HEK293T (cell line): ENCODE results near the gene SLC5A10.

Experiments
- CTCF ChIA-PET: fragments of 350-600 bp; formaldehyde crosslinking; extraction: SDS; loops from one replicate; lab custom pipeline; 2021; ENCODE audit warnings: antibody characterized with exemption, inconsistent platforms; lab: Yijun Ruan, JAX
- POLR2A ChIA-PET: fragments of 350-600 bp; formaldehyde crosslinking; extraction: SDS; loops from one replicate; lab custom pipeline; 2020; ENCODE audit warnings: antibody characterized with exemption, inconsistent platforms; lab: Yijun Ruan, JAX
- DNase-seq: peaks from one replicate; pipeline ENCODE4 v3.0.0; 2012; ENCODE audit warnings: mixed read lengths; ENCODE audit errors: extremely low spot score
- ARNT ChIP-seq: fragments of 450-650 bp; IDR thresholded peaks from 2 replicates; pipeline ENCODE4 v1.6.1; 2017; ENCODE audit warnings: mild to moderate bottlenecking
- BHLHE40 ChIP-seq: fragments of 450-650 bp; IDR thresholded peaks from 2 replicates; pipeline ENCODE4 v1.6.1; 2016; ENCODE audit warnings: mild to moderate bottlenecking, moderate library complexity, borderline replicate concordance
- CTBP1 ChIP-seq: fragments of 450-650 bp; IDR thresholded peaks from 2 replicates; pipeline ENCODE4 v1.6.1; 2016; ENCODE audit warnings: borderline replicate concordance
- ELF4 ChIP-seq: fragments of 450-650 bp; IDR thresholded peaks from 2 replicates; pipeline ENCODE4 v1.6.1; 2017; ENCODE audit warnings: antibody characterized with exemption
- FOXA1 ChIP-seq: fragments of 450-650 bp; IDR thresholded peaks from 2 replicates; pipeline ENCODE4 v1.6.1; 2016; ENCODE audit warnings: mild to moderate bottlenecking
- FOXK2 ChIP-seq: fragments of 450-650 bp; IDR thresholded peaks from 2 replicates; pipeline ENCODE4 v1.6.1; 2016; ENCODE audit warnings: mild to moderate bottlenecking
- FOXM1 ChIP-seq: fragments of 450-650 bp; IDR thresholded peaks from 2 replicates; pipeline ENCODE4 v1.6.1; 2017; ENCODE audit warnings: mild to moderate bottlenecking, borderline replicate concordance
- HDGF ChIP-seq: fragments of 450-650 bp; IDR thresholded peaks from 2 replicates; pipeline ENCODE4 v1.6.1; 2017; ENCODE audit warnings: antibody characterized with exemption, borderline replicate concordance
- L3MBTL2 ChIP-seq: fragments of 450-650 bp; conservative IDR thresholded peaks from 2 replicates; pipeline ENCODE4 v1.6.1; 2016; ENCODE audit warnings: mild to moderate bottlenecking
- LEF1 ChIP-seq: fragments of 450-650 bp; IDR thresholded peaks from 2 replicates; pipeline ENCODE4 v1.6.1; 2017; ENCODE audit warnings: mild to moderate bottlenecking, borderline replicate concordance
- NFRKB ChIP-seq: fragments of 450-650 bp; IDR thresholded peaks from 2 replicates; pipeline ENCODE4 v1.6.1; 2016; ENCODE audit warnings: mild to moderate bottlenecking, moderate library complexity
- PKNOX1 ChIP-seq: fragments of 450-650 bp; IDR thresholded peaks from 2 replicates; pipeline ENCODE4 v1.6.1; 2016
- SP1 ChIP-seq: fragments of 450-650 bp; IDR thresholded peaks from 2 replicates; pipeline ENCODE4 v1.6.1; 2017
- SUZ12 ChIP-seq: fragments of 450-650 bp; IDR thresholded peaks from 2 replicates; pipeline ENCODE4 v1.6.1; 2016; ENCODE audit warnings: mild to moderate bottlenecking
- TARDBP ChIP-seq: fragments of 450-650 bp; IDR thresholded peaks from 2 replicates; pipeline ENCODE4 v1.6.1; 2016
- ZNF384 ChIP-seq: fragments of 450-650 bp; IDR thresholded peaks from 2 replicates; pipeline ENCODE4 v1.6.1; 2016

Gene SLC5A10

GRCh38 chr17:18928628-18929125 lies 23.3 kb upstream of the SLC5A10 start:
- TF ChIP-seq HDGF: no peak
- TF ChIP-seq SUZ12: no peak
- TF ChIP-seq NFRKB: no peak
- TF ChIP-seq SP1: no peak
- TF ChIP-seq TARDBP: no peak
- TF ChIP-seq L3MBTL2: no peak
- TF ChIP-seq BHLHE40: no peak
- TF ChIP-seq LEF1: no peak
- TF ChIP-seq ZNF384: no peak
- no peak for TF ChIP-seq PKNOX1
- TF ChIP-seq FOXK2: no peak
- TF ChIP-seq ELF4: no peak
- TF ChIP-seq FOXA1: no peak
- TF ChIP-seq FOXM1: no peak
- no peak for TF ChIP-seq CTBP1
- POLR2A ChIA-PET: no interaction called here
- CTCF ChIA-PET: no interaction called here
- DNase-seq: no peak

- no peak for TF ChIP-seq LEF1
- TF ChIP-seq TARDBP: no peak
- no peak for TF ChIP-seq BHLHE40
- TF ChIP-seq PKNOX1: no peak
- TF ChIP-seq SP1: no peak
- TF ChIP-seq ELF4: no peak
- TF ChIP-seq CTBP1: no peak
- TF ChIP-seq SUZ12: no peak
- no peak for TF ChIP-seq FOXM1
- TF ChIP-seq ARNT: no peak
- TF ChIP-seq FOXA1: no peak
- TF ChIP-seq ZNF384: no peak
- TF ChIP-seq NFRKB: no peak
- no peak for TF ChIP-seq FOXK2
Measured at GRCh38 chr17:18932360-18933055, 19.5 kb upstream of the SLC5A10 start.

GRCh38 chr17:18933102-18934058 lies 18.6 kb upstream of the SLC5A10 start:
- TF ChIP-seq FOXA1 (no peak), ELF4 (no peak), BHLHE40 (no peak), HDGF (no peak), PKNOX1 (no peak)
- no peak for DNase-seq
- POLR2A ChIA-PET: no interaction called here
- CTCF ChIA-PET: interaction anchor here (2.6 kb wide), 1 partner anchor 28 kb away, joined by 8 read pairs; no protein-coding TSS in a partner anchor

More at GRCh38 chr17:18932360-18933055, 19.5 kb upstream of the SLC5A10 start:
- no peak for DNase-seq
- POLR2A ChIA-PET: interaction anchor here (1.2 kb wide), 1 partner anchor 14 kb away, joined by 3 read pairs; no protein-coding TSS in a partner anchor
- CTCF ChIA-PET: interaction anchor here (0.6 kb wide), 1 partner anchor 13 kb away, joined by 3 read pairs; no protein-coding TSS in a partner anchor

GRCh38 chr17:18937981-18938691 lies 13.8 kb upstream of the SLC5A10 start:
- POLR2A ChIA-PET: no interaction called here

More at GRCh38 chr17:18937981-18938691, 13.8 kb upstream of the SLC5A10 start:
- DNase-seq: no peak
- TF ChIP-seq L3MBTL2 (no peak), SUZ12 (no peak), PKNOX1 (no peak), BHLHE40 (no peak), SP1 (no peak), ELF4 (no peak), FOXM1 (no peak), ARNT (no peak), FOXA1 (no peak)
- CTCF ChIA-PET: interaction anchor here (1.2 kb wide), 1 partner anchor 23 kb away, joined by 7 read pairs; no protein-coding TSS in a partner anchor
